Endodermal cell (in vitro differentiated cells): Measurements from ENCODE around the gene RDM1. TPM values are rescaled to one million over a fixed set of nuclear protein-coding genes. Genes with fewer than 3 reads are reported as not detected.

Source experiments
- DNase-seq: peaks from one replicate; pipeline ENCODE4 v3.0.0-alpha.2; 2017
- H3K27ac ChIP-seq: 2 replicates; pipeline ENCODE4 v1.5.1; 2013; ENCODE audit warnings: mild to moderate bottlenecking, low read depth, low read length, moderate library complexity
- H3K27me3 ChIP-seq: 2 replicates; pipeline ENCODE4 v1.6.1; 2013; ENCODE audit warnings: mild to moderate bottlenecking, low read length, moderate library complexity; ENCODE audit not compliant: insufficient read depth, control insufficient read depth, poor library complexity, severe bottlenecking
- H3K36me3 ChIP-seq: 2 replicates; pipeline ENCODE4 v1.7.0; 2013; ENCODE audit warnings: mild to moderate bottlenecking, low read length, moderate library complexity; ENCODE audit not compliant: control insufficient read depth, insufficient read depth
- H3K4me1 ChIP-seq: one replicate; pipeline ENCODE4 v1.7.0; 2013; ENCODE audit warnings: low read length; ENCODE audit not compliant: control insufficient read depth, insufficient read depth
- H3K4me3 ChIP-seq: 2 replicates; pipeline ENCODE4 v1.5.1; 2013; ENCODE audit warnings: mild to moderate bottlenecking, low read length, moderate library complexity
- H3K9ac ChIP-seq: 2 replicates; pipeline ENCODE4 v1.6.1; 2013; ENCODE audit warnings: mild to moderate bottlenecking, low read length, moderate library complexity; ENCODE audit not compliant: poor library complexity, severe bottlenecking; ENCODE audit errors: extremely low read depth
- H3K9me3 ChIP-seq: 2 replicates; pipeline ENCODE4 v1.6.1; 2013; ENCODE audit warnings: mild to moderate bottlenecking, low read length, moderate library complexity; ENCODE audit not compliant: control insufficient read depth
- H3K27ac Mint-ChIP-seq: 2 replicates; pipeline ENCODE4 v1.8.0; 2020; ENCODE audit warnings: mixed read lengths
- H3K27me3 Mint-ChIP-seq: 2 replicates; pipeline ENCODE4 v1.8.0; 2021; ENCODE audit warnings: mild to moderate bottlenecking, mixed read lengths; ENCODE audit not compliant: insufficient read depth
- H3K36me3 Mint-ChIP-seq: 2 replicates; pipeline ENCODE4 v1.8.0; 2020; ENCODE audit warnings: low read depth, mixed read lengths
- H3K4me1 Mint-ChIP-seq: 2 replicates; pipeline ENCODE4 v1.8.0; 2020; ENCODE audit warnings: mixed read lengths
- H3K4me3 Mint-ChIP-seq: 2 replicates; pipeline ENCODE4 v1.8.0; 2020; ENCODE audit warnings: mild to moderate bottlenecking, moderate library complexity, mixed read lengths
- H3K9me3 Mint-ChIP-seq: 2 replicates; pipeline ENCODE4 v1.8.0; 2020; ENCODE audit warnings: mild to moderate bottlenecking, mixed read lengths
- CTCF ChIP-seq: fragments of 200-600 bp; sonication (generic); conservative IDR thresholded peaks from 2 replicates; pipeline ENCODE4 v1.5.0; 2021; ENCODE audit warnings: antibody characterized with exemption, mild to moderate bottlenecking
- WGBS, 2 experiments: methylation state at CpG; one replicate each; pipeline versions ENCODE4 v1.1.5 to v1.1.7; 2013; ENCODE audit warnings: missing lambda C conversion rate in 2 of 2, mixed read lengths in 1 of 2; ENCODE audit not compliant: insufficient coverage in 1 of 2, insufficient read length in 1 of 2; 5-methylcytosine and 5-hydroxymethylcytosine counted together
- total RNA-seq, 2 donors: library from RNA; stranded (reverse); fragmentation: NEBNext Ultra II Directional in 1 of 2; extraction: Animal tissue kit (Norgen Biotek cat#: 25700) in 1 of 2; gene quantifications; 2 replicates in 1 of 2; 3 replicates in 1 of 2; pipeline ENCODE4 v1.2.1, GENCODE V29; 2021

Gene RDM1
- total RNA-seq, 2 donors from 2014 or later, result 5.3 to 14.2 TPM

GRCh38 chr17:35892091-35893035 is 38.2 kb downstream of the RDM1 start:
- Histone ChIP-seq H3K27ac (no peak overlapping the region), H3K27me3 (no peaks in the 10 kb centered on the region), H3K9ac (no peak overlapping the region), H3K4me1 (peaks cover 2% of the 10 kb centered on the region), H3K36me3 (no peaks in the 10 kb centered on the region), H3K9me3 (no peaks in the 10 kb centered on the region), H3K4me3 (no peak overlapping the region)
- H3K27ac Mint-ChIP-seq, result peak overlapping the region; percentile 44
- H3K4me1 Mint-ChIP-seq, result peaks cover 23% of the 10 kb centered on the region
- no peaks in the 10 kb centered on the region for H3K27me3 Mint-ChIP-seq
- no peak overlapping the region for H3K4me3 Mint-ChIP-seq
- DNase-seq, result no peak
- no peaks in the 10 kb centered on the region for H3K36me3 Mint-ChIP-seq
- 83 to 85% methylated on average over 3 to 4 of the region's 6 CpGs for WGBS, 2 experiments
- TF ChIP-seq CTCF, result no peak
- H3K9me3 Mint-ChIP-seq, result no peaks in the 10 kb centered on the region

DNA sequence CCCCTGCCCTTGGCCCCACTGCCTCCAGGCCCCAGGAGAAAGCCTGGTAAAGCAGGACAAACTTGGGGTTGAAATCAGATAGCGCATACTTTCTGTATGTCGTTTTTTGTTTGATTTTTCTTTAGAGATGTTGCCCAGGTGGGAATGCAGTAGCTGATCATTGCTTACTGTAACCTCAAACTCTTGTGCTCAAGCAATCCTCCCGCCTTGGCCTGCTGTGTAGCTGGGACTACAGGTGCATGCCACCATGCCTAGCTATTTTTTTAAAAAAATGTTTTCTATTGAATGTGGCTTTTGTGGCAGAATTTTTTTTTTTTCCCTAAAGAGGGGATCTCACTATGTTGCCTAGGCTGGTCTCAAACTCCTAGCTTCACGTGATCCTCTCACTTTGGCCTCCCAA is 39.3 kb downstream of the RDM1 start:
- Mint-ChIP-seq H3K4me3 (no peak overlapping the region), H3K27me3 (no peaks in the 10 kb centered on the region), H3K27ac (no peak overlapping the region), H3K36me3 (no peaks in the 10 kb centered on the region), H3K9me3 (no peaks in the 10 kb centered on the region), H3K4me1 (peaks cover 23% of the 10 kb centered on the region)
- DNase-seq, result no peak
- TF ChIP-seq CTCF, result no peak
- Histone ChIP-seq H3K4me3 (no peak overlapping the region), H3K27me3 (no peaks in the 10 kb centered on the region), H3K4me1 (peaks cover 2% of the 10 kb centered on the region), H3K27ac (no peak overlapping the region), H3K9ac (no peak overlapping the region), H3K36me3 (no peaks in the 10 kb centered on the region), H3K9me3 (no peaks in the 10 kb centered on the region)
- WGBS, 2 experiments, result 88 to 93% methylated on average over 3 to 4 of the region's 4 CpGs

DNA sequence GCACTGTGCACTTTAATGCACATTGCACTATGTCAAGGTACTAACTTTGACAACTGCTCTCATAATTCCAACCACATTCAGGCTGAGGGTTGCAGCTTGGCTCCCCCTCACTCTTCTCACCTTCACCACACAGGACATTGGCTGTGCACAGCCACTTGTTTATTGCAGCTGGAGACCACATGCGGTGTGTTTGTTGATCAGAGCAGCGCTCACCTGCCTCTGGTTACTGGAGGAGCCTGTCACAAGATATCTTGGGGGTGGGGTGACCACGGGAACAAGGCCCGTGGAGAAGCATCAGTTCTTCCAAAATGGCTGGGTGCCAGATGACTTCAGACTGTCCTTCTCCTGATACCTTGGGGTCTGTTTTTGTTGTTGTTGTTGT is 39.8 kb downstream of the RDM1 start:
- DNase-seq, result peak; percentile 69
- WGBS, 2 experiments, result 57 to 78% methylated on average over 2 to 4 of the region's 4 CpGs
- no peak overlapping the region for H3K27ac Mint-ChIP-seq

More for the DNA sequence above, 39.8 kb downstream of the RDM1 start:
- no peak overlapping the region for H3K27ac ChIP-seq
- Mint-ChIP-seq H3K4me3 (no peak overlapping the region), H3K27me3 (no peaks in the 10 kb centered on the region), H3K36me3 (no peaks in the 10 kb centered on the region), H3K9me3 (no peaks in the 10 kb centered on the region), H3K4me1 (peaks cover 23% of the 10 kb centered on the region)
- no peaks in the 10 kb centered on the region for H3K27me3 ChIP-seq
- H3K4me1 ChIP-seq, result peaks cover 2% of the 10 kb centered on the region
- no peaks in the 10 kb centered on the region for H3K9me3 ChIP-seq
- H3K9ac ChIP-seq, result no peak overlapping the region
- no peaks in the 10 kb centered on the region for H3K36me3 ChIP-seq
- H3K4me3 ChIP-seq, result no peak overlapping the region
- TF ChIP-seq CTCF, result no peak
